ENCODE results near the gene FBLN2.

The FBLN2 gene

GRCh38 chr3:13622356-13622755 is 73.4 kb downstream of the FBLN2 start:
- no peak overlapping the region for H3K27ac ChIP-seq
- TF ChIP-seq ZFX (IDR thresholded peaks at IDR 0.05; ENCODE audit: borderline replicate concordance) (no peak), CTCF (IDR thresholded peaks at IDR 0.05) (no peak)

GRCh38 chr3:13623101-13623654 is 74.3 kb downstream of the FBLN2 start:
- TF ChIP-seq CTCF (IDR thresholded peaks at IDR 0.05) (no peak), ZFX (IDR thresholded peaks at IDR 0.05; ENCODE audit: borderline replicate concordance) (no peak)
- H3K27ac ChIP-seq = no peak overlapping the region

DNA sequence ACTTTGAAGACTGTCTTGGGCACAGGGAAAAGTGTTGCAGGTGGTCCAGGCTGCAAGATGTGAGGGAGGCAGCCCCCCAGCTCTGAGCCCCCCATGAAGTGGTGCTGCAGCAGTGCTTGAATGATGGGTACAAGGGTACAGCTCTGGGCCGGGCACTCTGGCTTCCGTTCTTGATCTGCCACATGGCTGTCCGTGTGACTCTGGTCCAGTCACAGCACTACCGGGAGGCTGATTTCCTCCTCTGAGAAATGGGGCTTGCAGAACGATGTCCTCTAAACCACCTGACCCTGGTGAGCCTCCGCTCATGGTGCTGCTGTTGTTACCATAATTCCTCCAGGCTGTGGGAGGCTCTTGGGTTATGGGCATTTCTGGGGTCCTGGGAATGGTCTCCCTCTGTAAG is 75.1 kb downstream of the FBLN2 start:
- TF ChIP-seq ZFX (IDR thresholded peaks at IDR 0.05; ENCODE audit: borderline replicate concordance) (no peak), CTCF (IDR thresholded peaks at IDR 0.05) (no peak)

DNA sequence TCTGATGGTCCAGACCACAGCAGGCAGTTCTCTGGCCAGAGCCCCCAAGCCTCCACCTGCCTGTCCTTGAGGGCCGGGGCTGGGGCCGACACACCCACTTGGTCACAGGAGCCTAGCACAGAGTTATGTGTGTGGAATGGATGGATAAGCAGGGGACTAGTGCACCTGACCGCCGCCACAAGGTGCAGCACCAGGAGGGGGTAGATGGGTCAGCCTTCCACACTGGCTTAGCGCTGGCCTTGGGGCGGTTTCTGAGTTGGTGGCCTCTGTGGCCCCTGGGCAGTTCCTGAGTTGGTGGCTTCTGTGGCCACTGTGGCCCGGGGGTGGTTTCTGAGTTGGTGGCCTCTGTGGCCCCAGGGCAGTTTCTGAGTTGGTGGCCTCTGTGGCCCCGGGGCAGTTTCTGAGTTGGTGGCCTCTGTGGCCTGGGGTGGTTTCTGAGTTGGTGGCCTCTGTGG is 75.8 kb downstream of the FBLN2 start:
- H3K27ac ChIP-seq = no peak overlapping the region
- no peak for TF ChIP-seq CTCF (IDR thresholded peaks at IDR 0.05)
- TF ChIP-seq ZFX (IDR thresholded peaks at IDR 0.05; ENCODE audit: borderline replicate concordance) = no peak

More for the DNA sequence above, 75.1 kb downstream of the FBLN2 start:
- no peak overlapping the region for H3K27ac ChIP-seq

- no peak overlapping the region for H3K27ac ChIP-seq
- TF ChIP-seq CTCF (IDR thresholded peaks at IDR 0.05) (no peak), ZFX (IDR thresholded peaks at IDR 0.05; ENCODE audit: borderline replicate concordance) (no peak)
Measured at GRCh38 chr3:13626396-13626795, 77.5 kb downstream of the FBLN2 start.

DNA sequence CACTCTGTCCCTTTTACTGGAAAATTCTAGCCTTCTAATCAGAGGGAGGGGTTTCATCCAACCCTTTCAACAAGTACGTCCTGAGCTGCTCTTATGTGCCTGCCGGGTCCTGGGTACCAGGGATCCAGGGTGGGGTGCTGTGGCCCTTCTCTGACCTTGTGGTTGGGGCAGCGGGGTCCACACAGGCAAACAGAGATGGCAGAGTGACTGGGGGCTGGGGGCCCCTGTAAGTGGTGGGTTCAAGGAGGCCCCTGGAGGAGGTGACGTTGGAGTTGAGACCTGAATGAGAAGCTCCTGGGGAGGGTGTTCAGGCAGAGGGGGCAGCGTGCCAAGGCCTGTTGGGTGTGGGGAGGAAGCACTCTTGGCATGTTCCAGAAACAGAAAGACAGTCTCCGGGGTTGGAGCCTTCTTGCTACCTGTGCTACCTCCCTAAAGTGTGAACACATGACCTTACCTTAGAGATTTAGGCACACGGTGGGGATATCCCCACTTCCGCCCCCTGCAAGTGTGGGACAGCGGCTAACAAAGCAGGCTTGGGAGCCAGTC is 78.1 kb downstream of the FBLN2 start:
- no peak for TF ChIP-seq CTCF (IDR thresholded peaks at IDR 0.05)
- no peak for TF ChIP-seq ZFX (IDR thresholded peaks at IDR 0.05; ENCODE audit: borderline replicate concordance)
- no peak overlapping the region for H3K27ac ChIP-seq

GRCh38 chr3:13627681-13628080 is 78.8 kb downstream of the FBLN2 start:
- H3K27ac ChIP-seq = no peak overlapping the region
- TF ChIP-seq CTCF (IDR thresholded peaks at IDR 0.05) = no peak
- TF ChIP-seq ZFX (IDR thresholded peaks at IDR 0.05; ENCODE audit: borderline replicate concordance) = no peak

Measured in 22Rv1 (cell line).